C4-2B (cell line): ENCODE data around the gene HPX.

Experiments
- H3K27ac ChIP-seq: fragments of 450-650 bp; 2 replicates; pipeline ENCODE4 v1.5.1; 2017
- CTCF ChIP-seq: fragments of 450-650 bp; conservative IDR thresholded peaks from 2 replicates; pipeline ENCODE4 v1.5.1; 2017; ENCODE audit warnings: mild to moderate bottlenecking
- ZFX ChIP-seq: fragments of 450-650 bp; IDR thresholded peaks from 2 replicates; pipeline ENCODE4 v1.6.1; 2017

The HPX gene

GRCh38 chr11:6459099-6459450 is 18.3 kb upstream of the HPX start:
- TF ChIP-seq CTCF (no peak), ZFX (no peak)

GRCh38 chr11:6458352-6459098 is 17.7 kb upstream of the HPX start:
- no peak overlapping the region for H3K27ac ChIP-seq
- no peak for TF ChIP-seq ZFX
- TF ChIP-seq CTCF: no peak

More at GRCh38 chr11:6459099-6459450, 18.3 kb upstream of the HPX start:
- no peak overlapping the region for H3K27ac ChIP-seq

- H3K27ac ChIP-seq: no peak overlapping the region
- TF ChIP-seq ZFX: no peak
- no peak for TF ChIP-seq CTCF
Measured at GRCh38 chr11:6457581-6458320, 17.0 kb upstream of the HPX start.

GRCh38 chr11:6456361-6457073 is 15.7 kb upstream of the HPX start:
- 0 out of 2 replicates have a peak overlapping the region, but pooled peaks have one; percentile 7 for H3K27ac ChIP-seq
- TF ChIP-seq CTCF: no peak
- no peak for TF ChIP-seq ZFX

GRCh38 chr11:6455070-6455469 is 14.3 kb upstream of the HPX start:
- TF ChIP-seq CTCF: no peak
- no peak overlapping the region for H3K27ac ChIP-seq

- no peak overlapping the region for H3K27ac ChIP-seq
- no peak for TF ChIP-seq ZFX
- TF ChIP-seq CTCF: no peak
Measured at GRCh38 chr11:6453152-6453551, 12.4 kb upstream of the HPX start.

- no peak overlapping the region for H3K27ac ChIP-seq
- TF ChIP-seq CTCF: no peak
Measured at GRCh38 chr11:6452219-6452618, 11.4 kb upstream of the HPX start.
